SU-DHL-6 (cell line): ENCODE results near the gene DLG2.

ENCODE experiments used
- H2AFZ ChIP-seq: fragments of 200-600 bp; sonication (generic); 2 replicates; pipeline ENCODE4 v1.6.1; 2014; ENCODE audit warnings: low read depth, mild to moderate bottlenecking, moderate library complexity, mixed read lengths, antibody characterized with exemption, low read length; ENCODE audit not compliant: severe bottlenecking
- H3F3A ChIP-seq: fragments of 200-600 bp; shearing (Covaris generic); 2 replicates; pipeline ENCODE4 v1.6.0; 2016; ENCODE audit warnings: antibody characterized with exemption, mild to moderate bottlenecking; ENCODE audit not compliant: insufficient read depth
- H3K27ac ChIP-seq: fragments of 200-600 bp; sonication (generic); 2 replicates; pipeline ENCODE4 v1.5.1; 2016; ENCODE audit warnings: low read depth, mild to moderate bottlenecking, low read length, moderate library complexity, mixed read lengths
- H3K27me3 ChIP-seq: fragments of 200-600 bp; sonication (generic), shearing (Covaris generic); 2 replicates; pipeline ENCODE4 v1.6.0; 2014; ENCODE audit warnings: mild to moderate bottlenecking, low read length
- H3K36me3 ChIP-seq: fragments of 200-600 bp; sonication (generic); 2 replicates; pipeline ENCODE4 v1.6.1; 2014; ENCODE audit warnings: mild to moderate bottlenecking, low read length, mixed read lengths
- H3K4me2 ChIP-seq: fragments of 300-600, 200-600 bp; shearing (Covaris generic), sonication (generic); 2 replicates; pipeline ENCODE4 v1.6.0; 2014; ENCODE audit warnings: low read length, low read depth, mild to moderate bottlenecking; ENCODE audit not compliant: poor library complexity, severe bottlenecking
- H3K4me3 ChIP-seq: fragments of 200-600 bp; sonication (generic); 2 replicates; pipeline ENCODE4 v1.5.1; 2014; ENCODE audit warnings: antibody characterized with exemption, low read length, mild to moderate bottlenecking, mixed read lengths; ENCODE audit not compliant: insufficient read depth, poor library complexity, severe bottlenecking
- H3K79me2 ChIP-seq: fragments of 200-600 bp; sonication (generic); 2 replicates; pipeline ENCODE4 v1.6.1; 2014; ENCODE audit warnings: mild to moderate bottlenecking, low read length, moderate library complexity; ENCODE audit not compliant: insufficient read depth
- H3K9ac ChIP-seq: fragments of 200-600 bp; sonication (generic); 2 replicates; pipeline ENCODE4 v1.7.0; 2014; ENCODE audit warnings: mild to moderate bottlenecking, low read length
- H3K9me2 ChIP-seq: fragments of 200-600 bp; sonication (generic); replicated peaks from 2 replicates; pipeline ENCODE4 v1.6.1; 2014; ENCODE audit warnings: low read length; ENCODE audit not compliant: insufficient read depth
- H3K9me3 ChIP-seq: fragments of 200-600 bp; sonication (generic); 2 replicates; pipeline ENCODE4 v1.6.1; 2014; ENCODE audit warnings: low read length, mixed read lengths; ENCODE audit not compliant: insufficient read depth
- H4K20me1 ChIP-seq: fragments of 200-600 bp; sonication (generic); 2 replicates; pipeline ENCODE4 v1.6.1; 2014; ENCODE audit warnings: low read depth, mild to moderate bottlenecking, antibody characterized with exemption, low read length, moderate library complexity, mixed read lengths
- EZH2phosphoT487 ChIP-seq: fragments of 200-600 bp; sonication (generic), shearing (Covaris generic); conservative IDR thresholded peaks from 2 replicates; pipeline ENCODE4 v1.6.1; 2018; ENCODE audit warnings: mild to moderate bottlenecking, antibody characterized with exemption, low read length, moderate library complexity, mixed read lengths
- TF ChIP-seq, protein P1 (sequence below): fragments of 200-600 bp; sonication (generic); IDR thresholded peaks from one replicate; pipeline ENCODE4 v1.5.1; 2017; ENCODE audit warnings: antibody characterized with exemption, mild to moderate bottlenecking, low read length, moderate library complexity; ENCODE audit not compliant: insufficient read depth, poor library complexity, severe bottlenecking

DLG2 gene

DNA sequence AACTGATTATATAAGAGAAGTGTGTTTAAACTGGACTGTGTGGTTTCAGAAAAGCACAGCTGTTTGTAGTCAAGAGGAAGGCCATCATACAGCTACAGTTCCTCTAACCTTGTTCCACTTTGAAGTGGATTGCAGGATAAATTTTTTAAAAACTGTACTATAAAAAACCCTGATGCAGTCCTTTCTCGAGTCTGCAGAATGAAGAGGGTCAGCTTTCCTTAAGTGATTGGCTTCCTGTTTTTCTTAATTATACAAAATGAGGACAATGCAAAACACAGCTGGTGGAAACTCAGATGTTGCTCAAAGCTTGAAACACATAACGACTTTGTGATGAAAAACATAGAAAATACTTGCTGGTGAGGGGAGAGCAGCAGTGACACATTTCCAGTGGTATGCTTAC, 1060.5 kb downstream of the DLG2 start:
- H3K9me3 ChIP-seq, result no peaks in the 10 kb centered on the region
- H3K4me2 ChIP-seq, result no peak overlapping the region
- no peak for TF ChIP-seq EZH2phosphoT487
- TF ChIP-seq, protein P1, sequence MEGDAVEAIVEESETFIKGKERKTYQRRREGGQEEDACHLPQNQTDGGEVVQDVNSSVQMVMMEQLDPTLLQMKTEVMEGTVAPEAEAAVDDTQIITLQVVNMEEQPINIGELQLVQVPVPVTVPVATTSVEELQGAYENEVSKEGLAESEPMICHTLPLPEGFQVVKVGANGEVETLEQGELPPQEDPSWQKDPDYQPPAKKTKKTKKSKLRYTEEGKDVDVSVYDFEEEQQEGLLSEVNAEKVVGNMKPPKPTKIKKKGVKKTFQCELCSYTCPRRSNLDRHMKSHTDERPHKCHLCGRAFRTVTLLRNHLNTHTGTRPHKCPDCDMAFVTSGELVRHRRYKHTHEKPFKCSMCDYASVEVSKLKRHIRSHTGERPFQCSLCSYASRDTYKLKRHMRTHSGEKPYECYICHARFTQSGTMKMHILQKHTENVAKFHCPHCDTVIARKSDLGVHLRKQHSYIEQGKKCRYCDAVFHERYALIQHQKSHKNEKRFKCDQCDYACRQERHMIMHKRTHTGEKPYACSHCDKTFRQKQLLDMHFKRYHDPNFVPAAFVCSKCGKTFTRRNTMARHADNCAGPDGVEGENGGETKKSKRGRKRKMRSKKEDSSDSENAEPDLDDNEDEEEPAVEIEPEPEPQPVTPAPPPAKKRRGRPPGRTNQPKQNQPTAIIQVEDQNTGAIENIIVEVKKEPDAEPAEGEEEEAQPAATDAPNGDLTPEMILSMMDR, result no peak
- no peaks in the 10 kb centered on the region for H3K9me2 ChIP-seq
- no peak overlapping the region for H3K9ac ChIP-seq
- no peaks in the 10 kb centered on the region for H3F3A ChIP-seq
- no peak overlapping the region for H3K27ac ChIP-seq
- H3K36me3 ChIP-seq, result no peaks in the 10 kb centered on the region
- H3K79me2 ChIP-seq, result no peaks in the 10 kb centered on the region
- no peak overlapping the region for H2AFZ ChIP-seq
- no peaks in the 10 kb centered on the region for H4K20me1 ChIP-seq
- H3K27me3 ChIP-seq, result no peaks in the 10 kb centered on the region
- H3K4me3 ChIP-seq, result no peak overlapping the region

DNA sequence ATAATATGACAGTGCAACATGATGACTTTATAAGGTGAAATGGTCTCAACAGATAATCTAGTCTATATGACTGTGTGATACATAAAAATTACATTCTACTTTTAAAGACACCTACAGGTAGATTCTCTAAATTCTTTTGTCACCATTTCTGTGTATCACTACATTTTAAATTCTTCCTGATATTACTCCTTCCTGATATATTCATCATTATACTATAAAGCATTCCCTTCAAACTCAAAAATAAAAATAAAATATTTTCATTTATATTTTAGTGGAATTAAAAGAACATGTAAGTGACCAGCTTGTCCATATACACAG, 1062.3 kb downstream of the DLG2 start:
- Histone ChIP-seq H3K27ac (no peak overlapping the region), H3K36me3 (no peaks in the 10 kb centered on the region), H3K27me3 (no peaks in the 10 kb centered on the region), H2AFZ (no peak overlapping the region), H3K9me2 (no peaks in the 10 kb centered on the region), H3K9me3 (no peaks in the 10 kb centered on the region), H3K4me2 (no peak overlapping the region), H3K9ac (no peak overlapping the region), H4K20me1 (no peaks in the 10 kb centered on the region), H3K79me2 (no peaks in the 10 kb centered on the region), H3F3A (no peaks in the 10 kb centered on the region), H3K4me3 (no peak overlapping the region)
- no peak for TF ChIP-seq EZH2phosphoT487
- TF ChIP-seq, protein P1, result no peak

DNA sequence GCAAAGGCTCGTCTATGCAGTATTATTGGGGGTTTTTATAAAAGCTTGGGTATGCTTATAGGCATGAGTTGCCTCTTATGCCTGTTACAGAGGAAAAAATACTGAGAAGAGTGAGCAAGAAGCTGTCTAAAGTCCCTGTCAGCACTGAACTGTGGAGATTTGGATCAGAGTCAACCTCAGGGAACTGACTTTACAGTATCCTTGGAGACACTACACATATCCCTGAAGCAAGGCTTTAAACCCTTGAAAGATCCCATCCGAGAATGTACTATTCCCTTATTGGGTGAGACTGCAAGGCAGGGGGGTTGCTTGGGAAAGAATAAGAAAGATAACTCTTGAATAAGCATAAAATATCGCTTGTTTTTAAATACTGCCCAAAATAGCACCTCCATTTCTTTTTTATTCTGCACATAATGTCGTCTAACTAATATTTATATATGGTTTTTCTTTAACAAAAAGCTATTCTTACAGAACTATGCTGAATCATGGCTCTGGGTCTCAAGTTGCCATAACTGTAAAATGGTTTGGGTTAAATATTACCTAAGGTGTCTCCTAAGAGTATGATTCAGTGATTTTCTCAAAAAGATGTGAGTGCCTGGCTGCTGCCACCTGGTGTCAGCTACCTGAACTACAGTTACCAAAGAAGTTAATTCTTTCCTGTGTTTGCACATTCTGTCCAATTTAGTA, 1062.8 kb downstream of the DLG2 start:
- Histone ChIP-seq H2AFZ (no peak overlapping the region), H3K9me2 (no peaks in the 10 kb centered on the region), H3K9ac (no peak overlapping the region), H3F3A (no peaks in the 10 kb centered on the region), H3K36me3 (no peaks in the 10 kb centered on the region), H3K27ac (no peak overlapping the region), H3K4me2 (no peak overlapping the region), H3K4me3 (no peak overlapping the region), H4K20me1 (no peaks in the 10 kb centered on the region), H3K27me3 (no peaks in the 10 kb centered on the region), H3K9me3 (no peaks in the 10 kb centered on the region), H3K79me2 (no peaks in the 10 kb centered on the region)
- TF ChIP-seq EZH2phosphoT487, result no peak
- TF ChIP-seq, protein P1, result peak; percentile 65
